Measurements from ENCODE around the gene CHST3.

DNA sequence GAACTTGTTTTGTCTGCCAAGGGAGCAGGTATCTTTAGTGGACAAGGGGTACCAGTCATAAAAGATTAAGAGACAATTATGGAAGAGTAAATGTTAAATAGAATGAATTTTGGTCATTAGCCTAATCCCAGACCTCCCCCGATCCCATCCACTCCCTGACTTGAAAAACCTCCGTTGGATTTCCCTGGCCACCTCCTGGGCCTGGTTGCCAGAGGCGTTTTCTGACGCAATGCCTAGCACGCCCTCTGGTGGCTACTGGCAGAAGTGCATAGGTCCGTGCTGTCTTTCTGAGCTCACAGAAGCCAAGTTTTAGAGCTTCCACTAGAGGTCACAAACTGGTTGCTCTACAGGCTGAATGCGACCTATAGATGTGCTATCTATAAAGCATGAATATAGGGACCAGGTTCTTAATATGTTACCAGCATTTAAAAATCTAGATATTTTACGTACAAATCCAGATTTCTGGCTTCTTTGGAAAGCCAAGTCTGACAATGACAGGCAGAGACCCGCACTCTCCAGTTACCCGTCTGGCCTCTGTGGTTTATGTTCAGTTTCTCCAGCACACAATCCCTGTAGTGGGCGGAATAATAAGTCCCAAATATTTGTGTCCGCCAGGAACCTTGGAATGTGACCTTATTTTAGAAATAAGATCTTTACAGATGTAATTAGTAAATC is 84.4 kb downstream of the CHST3 start:
- TF ChIP-seq EP300 (conservative IDR thresholded peaks at IDR 0.05; ENCODE audit: poor library complexity, severe bottlenecking), result no peak
- TF ChIP-seq, protein P1, sequence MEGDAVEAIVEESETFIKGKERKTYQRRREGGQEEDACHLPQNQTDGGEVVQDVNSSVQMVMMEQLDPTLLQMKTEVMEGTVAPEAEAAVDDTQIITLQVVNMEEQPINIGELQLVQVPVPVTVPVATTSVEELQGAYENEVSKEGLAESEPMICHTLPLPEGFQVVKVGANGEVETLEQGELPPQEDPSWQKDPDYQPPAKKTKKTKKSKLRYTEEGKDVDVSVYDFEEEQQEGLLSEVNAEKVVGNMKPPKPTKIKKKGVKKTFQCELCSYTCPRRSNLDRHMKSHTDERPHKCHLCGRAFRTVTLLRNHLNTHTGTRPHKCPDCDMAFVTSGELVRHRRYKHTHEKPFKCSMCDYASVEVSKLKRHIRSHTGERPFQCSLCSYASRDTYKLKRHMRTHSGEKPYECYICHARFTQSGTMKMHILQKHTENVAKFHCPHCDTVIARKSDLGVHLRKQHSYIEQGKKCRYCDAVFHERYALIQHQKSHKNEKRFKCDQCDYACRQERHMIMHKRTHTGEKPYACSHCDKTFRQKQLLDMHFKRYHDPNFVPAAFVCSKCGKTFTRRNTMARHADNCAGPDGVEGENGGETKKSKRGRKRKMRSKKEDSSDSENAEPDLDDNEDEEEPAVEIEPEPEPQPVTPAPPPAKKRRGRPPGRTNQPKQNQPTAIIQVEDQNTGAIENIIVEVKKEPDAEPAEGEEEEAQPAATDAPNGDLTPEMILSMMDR (IDR thresholded peaks at IDR 0.05; ENCODE audit: poor library complexity, severe bottlenecking), result peak; percentile 99
